WTC11 (cell line): ENCODE measurements around the gene COPE. TPM values are rescaled to one million over a fixed set of nuclear protein-coding genes. Genes with fewer than 3 reads are reported as not detected.

ENCODE experiments used
- ATAC-seq: fragments of 200-7000 bp; cut with Tn5 transposase; 2 replicates; pipeline ENCODE4 v1.10.0; 2021; ENCODE audit warnings: mild to moderate bottlenecking, moderate library complexity
- CTCF ChIA-PET: fragments of 300-600 bp; sonication (Branson Sonifier 250); formaldehyde crosslinking; loops from one replicate; lab custom pipeline; 2021; ENCODE audit warnings: antibody characterized with exemption; lab: Charles Lee
- POLR2A ChIA-PET: fragments of 350-600 bp; sonication (Branson Sonifier 250); formaldehyde crosslinking; loops from one replicate; lab custom pipeline; 2021; ENCODE audit warnings: antibody characterized with exemption; lab: Charles Lee
- DNase-seq: peaks from one replicate; pipeline ENCODE4 v3.0.0; 2021; ENCODE audit warnings: low spot score
- H3K27ac Mint-ChIP-seq: 2 replicates; pipeline ENCODE4 v1.8.0; 2021; ENCODE audit warnings: mixed read lengths
- H3K27me3 Mint-ChIP-seq: 2 replicates; pipeline ENCODE4 v1.8.0; 2021; ENCODE audit warnings: low read depth, mild to moderate bottlenecking, moderate library complexity, mixed read lengths
- H3K36me3 Mint-ChIP-seq: 2 replicates; pipeline ENCODE4 v1.8.0; 2021; ENCODE audit warnings: mixed read lengths
- H3K4me1 Mint-ChIP-seq: 2 replicates; pipeline ENCODE4 v1.8.0; 2022; ENCODE audit warnings: mixed read lengths
- H3K4me3 Mint-ChIP-seq: 2 replicates; pipeline ENCODE4 v1.8.0; 2021; ENCODE audit warnings: mild to moderate bottlenecking, moderate library complexity, mixed read lengths
- H3K9me3 Mint-ChIP-seq: 2 replicates; pipeline ENCODE4 v1.8.0; 2021; ENCODE audit warnings: mixed read lengths
- EMX1 ChIP-seq: fragments of 250-450 bp; sonication (Bioruptor Pico); IDR thresholded peaks from 2 replicates; pipeline ENCODE4 v1.8.0; 2021; ENCODE audit warnings: mild to moderate bottlenecking
- FOXK1 ChIP-seq: sonication (generic); formaldehyde crosslinking; IDR thresholded peaks from 2 replicates; pipeline ENCODE4 v1.8.0; 2022; ENCODE audit warnings: mild to moderate bottlenecking, moderate library complexity, missing genetic modification reagents
- PRRX2 ChIP-seq: fragments of 250-450 bp; sonication (Bioruptor Pico); IDR thresholded peaks from 2 replicates; pipeline ENCODE4 v1.8.0; 2021; ENCODE audit warnings: mild to moderate bottlenecking
- SOX15 ChIP-seq: fragments of 250-450 bp; sonication (Bioruptor Pico); IDR thresholded peaks from 2 replicates; pipeline ENCODE4 v1.9.0; 2021; ENCODE audit warnings: mild to moderate bottlenecking
- ZNF219 ChIP-seq: sonication (generic); formaldehyde crosslinking; IDR thresholded peaks from 2 replicates; pipeline ENCODE4 v1.8.0; 2023; ENCODE audit warnings: missing genetic modification reagents, mild to moderate bottlenecking, borderline replicate concordance
- ZNF232 ChIP-seq: sonication (generic); formaldehyde crosslinking; IDR thresholded peaks from 2 replicates; pipeline ENCODE4 v1.8.0; 2022; ENCODE audit warnings: mild to moderate bottlenecking, missing genetic modification reagents
- ZNF317 ChIP-seq: sonication (generic); formaldehyde crosslinking; IDR thresholded peaks from 2 replicates; pipeline ENCODE4 v1.8.1; 2023; ENCODE audit warnings: low read depth, mild to moderate bottlenecking, moderate library complexity, missing genetic modification reagents, borderline replicate concordance
- ZNF423 ChIP-seq: fragments of 250-450 bp; sonication (Bioruptor Pico); IDR thresholded peaks from 2 replicates; pipeline ENCODE4 v2.1.2; 2022; ENCODE audit warnings: mild to moderate bottlenecking, moderate library complexity
- total RNA-seq: library from RNA; stranded (reverse); gene quantifications from 3 replicates; pipeline ENCODE4 v1.2.3, GENCODE V29; 2021
- TF ChIP-seq, protein P1 (sequence below): sonication (generic); formaldehyde crosslinking; IDR thresholded peaks from 2 replicates; pipeline ENCODE4 v1.8.1; 2023; ENCODE audit warnings: mild to moderate bottlenecking, missing genetic modification reagents
- TF ChIP-seq, protein P2 (sequence below): fragments of 250-450 bp; sonication (Bioruptor Pico); IDR thresholded peaks from 2 replicates; pipeline ENCODE4 v1.9.0; 2021; ENCODE audit warnings: mild to moderate bottlenecking
- TF ChIP-seq, protein P3 (sequence below): sonication (generic); formaldehyde crosslinking; IDR thresholded peaks from 2 replicates; pipeline ENCODE4 v1.8.0; 2023; ENCODE audit warnings: missing genetic modification reagents, mild to moderate bottlenecking, borderline replicate concordance
- TF ChIP-seq, protein P4 (sequence below): fragments of 250-450 bp; sonication (Bioruptor Pico); IDR thresholded peaks from 2 replicates; pipeline ENCODE4 v1.9.0; 2021; ENCODE audit warnings: mild to moderate bottlenecking, borderline replicate concordance
- TF ChIP-seq, protein P5 (sequence below): sonication (generic); formaldehyde crosslinking; IDR thresholded peaks from 2 replicates; pipeline ENCODE4 v1.8.0; 2022; ENCODE audit warnings: mild to moderate bottlenecking, missing genetic modification reagents

The COPE gene
- total RNA-seq, 1 experiment from 2014 or later: 228 TPM

DNA sequence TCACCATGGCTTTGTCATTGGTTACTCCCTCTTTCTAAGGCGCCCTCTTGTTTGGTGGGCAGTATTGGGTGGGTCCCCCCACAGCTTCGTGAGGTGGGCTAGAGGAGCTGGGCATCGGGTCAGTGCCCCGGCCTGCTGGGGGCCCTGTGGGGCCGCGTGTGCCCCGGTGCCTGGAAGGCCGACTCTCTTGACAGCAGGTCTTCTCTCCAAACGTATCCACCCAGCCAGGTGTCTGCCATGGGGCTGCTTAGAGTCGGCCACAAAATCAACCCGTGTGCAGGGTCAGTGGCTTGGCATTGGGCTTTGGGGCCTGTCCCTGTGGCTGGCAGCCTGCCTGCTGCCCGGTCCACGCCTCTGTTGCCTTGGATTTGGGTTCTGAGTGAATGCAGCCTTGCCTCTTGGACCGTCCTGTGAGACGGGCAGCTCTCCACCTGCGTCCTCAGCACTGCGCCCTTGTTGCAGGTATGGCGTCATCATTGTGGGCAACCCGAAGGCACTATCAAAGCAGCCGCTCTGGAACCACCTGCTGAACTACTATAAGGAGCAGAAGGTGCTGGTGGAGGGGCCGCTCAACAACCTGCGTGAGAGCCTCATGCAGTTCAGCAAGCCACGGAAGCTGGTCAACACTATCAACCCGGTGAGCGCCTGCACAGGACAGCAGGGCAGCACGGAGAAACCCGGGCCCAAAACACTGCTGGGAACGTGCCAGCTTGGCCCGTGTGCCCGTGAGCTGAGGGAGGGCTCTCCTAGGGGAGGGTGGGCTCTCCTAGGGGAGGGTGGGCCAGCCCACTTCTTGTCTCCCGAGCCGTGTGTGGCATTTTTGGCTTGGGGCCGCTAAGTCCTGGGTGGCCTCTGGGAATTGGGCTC is 56.0 kb downstream of the COPE start:
- CTCF ChIA-PET: interaction anchor here (0.5 to 3.0 kb wide), 5 partner anchors 9 to 401 kb away, joined by 3 to 14 read pairs (median 4); no protein-coding TSS in a partner anchor

More for the DNA sequence above, 56.0 kb downstream of the COPE start:
- H3K27ac Mint-ChIP-seq: no peak overlapping the region
- H3K4me3 Mint-ChIP-seq: no peak overlapping the region
- peaks cover 46% of the 10 kb centered on the region for H3K36me3 Mint-ChIP-seq
- POLR2A ChIA-PET: no interaction called here
- no peaks in the 10 kb centered on the region for H3K9me3 Mint-ChIP-seq
- H3K27me3 Mint-ChIP-seq: no peaks in the 10 kb centered on the region
- H3K4me1 Mint-ChIP-seq: 0 out of 2 replicates have a peak, but pooled peaks cover 6% of the 10 kb centered on the region
- TF ChIP-seq, protein P1, sequence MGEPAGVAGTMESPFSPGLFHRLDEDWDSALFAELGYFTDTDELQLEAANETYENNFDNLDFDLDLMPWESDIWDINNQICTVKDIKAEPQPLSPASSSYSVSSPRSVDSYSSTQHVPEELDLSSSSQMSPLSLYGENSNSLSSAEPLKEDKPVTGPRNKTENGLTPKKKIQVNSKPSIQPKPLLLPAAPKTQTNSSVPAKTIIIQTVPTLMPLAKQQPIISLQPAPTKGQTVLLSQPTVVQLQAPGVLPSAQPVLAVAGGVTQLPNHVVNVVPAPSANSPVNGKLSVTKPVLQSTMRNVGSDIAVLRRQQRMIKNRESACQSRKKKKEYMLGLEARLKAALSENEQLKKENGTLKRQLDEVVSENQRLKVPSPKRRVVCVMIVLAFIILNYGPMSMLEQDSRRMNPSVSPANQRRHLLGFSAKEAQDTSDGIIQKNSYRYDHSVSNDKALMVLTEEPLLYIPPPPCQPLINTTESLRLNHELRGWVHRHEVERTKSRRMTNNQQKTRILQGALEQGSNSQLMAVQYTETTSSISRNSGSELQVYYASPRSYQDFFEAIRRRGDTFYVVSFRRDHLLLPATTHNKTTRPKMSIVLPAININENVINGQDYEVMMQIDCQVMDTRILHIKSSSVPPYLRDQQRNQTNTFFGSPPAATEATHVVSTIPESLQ (CRISPR knock-in tag): no peak
- TF ChIP-seq EMX1 (CRISPR knock-in tag) (no peak), ZNF423 (no peak), ZNF317 (no peak), ZNF232 (CRISPR knock-in tag) (no peak), FOXK1 (CRISPR knock-in tag) (no peak), SOX15 (CRISPR knock-in tag) (no peak), PRRX2 (no peak), ZNF219 (CRISPR knock-in tag) (no peak)
- TF ChIP-seq, protein P2, sequence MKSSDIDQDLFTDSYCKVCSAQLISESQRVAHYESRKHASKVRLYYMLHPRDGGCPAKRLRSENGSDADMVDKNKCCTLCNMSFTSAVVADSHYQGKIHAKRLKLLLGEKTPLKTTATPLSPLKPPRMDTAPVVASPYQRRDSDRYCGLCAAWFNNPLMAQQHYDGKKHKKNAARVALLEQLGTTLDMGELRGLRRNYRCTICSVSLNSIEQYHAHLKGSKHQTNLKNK: no peak
- TF ChIP-seq, protein P3, sequence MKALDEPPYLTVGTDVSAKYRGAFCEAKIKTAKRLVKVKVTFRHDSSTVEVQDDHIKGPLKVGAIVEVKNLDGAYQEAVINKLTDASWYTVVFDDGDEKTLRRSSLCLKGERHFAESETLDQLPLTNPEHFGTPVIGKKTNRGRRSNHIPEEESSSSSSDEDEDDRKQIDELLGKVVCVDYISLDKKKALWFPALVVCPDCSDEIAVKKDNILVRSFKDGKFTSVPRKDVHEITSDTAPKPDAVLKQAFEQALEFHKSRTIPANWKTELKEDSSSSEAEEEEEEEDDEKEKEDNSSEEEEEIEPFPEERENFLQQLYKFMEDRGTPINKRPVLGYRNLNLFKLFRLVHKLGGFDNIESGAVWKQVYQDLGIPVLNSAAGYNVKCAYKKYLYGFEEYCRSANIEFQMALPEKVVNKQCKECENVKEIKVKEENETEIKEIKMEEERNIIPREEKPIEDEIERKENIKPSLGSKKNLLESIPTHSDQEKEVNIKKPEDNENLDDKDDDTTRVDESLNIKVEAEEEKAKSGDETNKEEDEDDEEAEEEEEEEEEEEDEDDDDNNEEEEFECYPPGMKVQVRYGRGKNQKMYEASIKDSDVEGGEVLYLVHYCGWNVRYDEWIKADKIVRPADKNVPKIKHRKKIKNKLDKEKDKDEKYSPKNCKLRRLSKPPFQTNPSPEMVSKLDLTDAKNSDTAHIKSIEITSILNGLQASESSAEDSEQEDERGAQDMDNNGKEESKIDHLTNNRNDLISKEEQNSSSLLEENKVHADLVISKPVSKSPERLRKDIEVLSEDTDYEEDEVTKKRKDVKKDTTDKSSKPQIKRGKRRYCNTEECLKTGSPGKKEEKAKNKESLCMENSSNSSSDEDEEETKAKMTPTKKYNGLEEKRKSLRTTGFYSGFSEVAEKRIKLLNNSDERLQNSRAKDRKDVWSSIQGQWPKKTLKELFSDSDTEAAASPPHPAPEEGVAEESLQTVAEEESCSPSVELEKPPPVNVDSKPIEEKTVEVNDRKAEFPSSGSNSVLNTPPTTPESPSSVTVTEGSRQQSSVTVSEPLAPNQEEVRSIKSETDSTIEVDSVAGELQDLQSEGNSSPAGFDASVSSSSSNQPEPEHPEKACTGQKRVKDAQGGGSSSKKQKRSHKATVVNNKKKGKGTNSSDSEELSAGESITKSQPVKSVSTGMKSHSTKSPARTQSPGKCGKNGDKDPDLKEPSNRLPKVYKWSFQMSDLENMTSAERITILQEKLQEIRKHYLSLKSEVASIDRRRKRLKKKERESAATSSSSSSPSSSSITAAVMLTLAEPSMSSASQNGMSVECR (CRISPR knock-in tag): no peak
- TF ChIP-seq, protein P4, sequence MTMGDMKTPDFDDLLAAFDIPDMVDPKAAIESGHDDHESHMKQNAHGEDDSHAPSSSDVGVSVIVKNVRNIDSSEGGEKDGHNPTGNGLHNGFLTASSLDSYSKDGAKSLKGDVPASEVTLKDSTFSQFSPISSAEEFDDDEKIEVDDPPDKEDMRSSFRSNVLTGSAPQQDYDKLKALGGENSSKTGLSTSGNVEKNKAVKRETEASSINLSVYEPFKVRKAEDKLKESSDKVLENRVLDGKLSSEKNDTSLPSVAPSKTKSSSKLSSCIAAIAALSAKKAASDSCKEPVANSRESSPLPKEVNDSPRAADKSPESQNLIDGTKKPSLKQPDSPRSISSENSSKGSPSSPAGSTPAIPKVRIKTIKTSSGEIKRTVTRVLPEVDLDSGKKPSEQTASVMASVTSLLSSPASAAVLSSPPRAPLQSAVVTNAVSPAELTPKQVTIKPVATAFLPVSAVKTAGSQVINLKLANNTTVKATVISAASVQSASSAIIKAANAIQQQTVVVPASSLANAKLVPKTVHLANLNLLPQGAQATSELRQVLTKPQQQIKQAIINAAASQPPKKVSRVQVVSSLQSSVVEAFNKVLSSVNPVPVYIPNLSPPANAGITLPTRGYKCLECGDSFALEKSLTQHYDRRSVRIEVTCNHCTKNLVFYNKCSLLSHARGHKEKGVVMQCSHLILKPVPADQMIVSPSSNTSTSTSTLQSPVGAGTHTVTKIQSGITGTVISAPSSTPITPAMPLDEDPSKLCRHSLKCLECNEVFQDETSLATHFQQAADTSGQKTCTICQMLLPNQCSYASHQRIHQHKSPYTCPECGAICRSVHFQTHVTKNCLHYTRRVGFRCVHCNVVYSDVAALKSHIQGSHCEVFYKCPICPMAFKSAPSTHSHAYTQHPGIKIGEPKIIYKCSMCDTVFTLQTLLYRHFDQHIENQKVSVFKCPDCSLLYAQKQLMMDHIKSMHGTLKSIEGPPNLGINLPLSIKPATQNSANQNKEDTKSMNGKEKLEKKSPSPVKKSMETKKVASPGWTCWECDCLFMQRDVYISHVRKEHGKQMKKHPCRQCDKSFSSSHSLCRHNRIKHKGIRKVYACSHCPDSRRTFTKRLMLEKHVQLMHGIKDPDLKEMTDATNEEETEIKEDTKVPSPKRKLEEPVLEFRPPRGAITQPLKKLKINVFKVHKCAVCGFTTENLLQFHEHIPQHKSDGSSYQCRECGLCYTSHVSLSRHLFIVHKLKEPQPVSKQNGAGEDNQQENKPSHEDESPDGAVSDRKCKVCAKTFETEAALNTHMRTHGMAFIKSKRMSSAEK (CRISPR knock-in tag): no peak
- TF ChIP-seq, protein P5, sequence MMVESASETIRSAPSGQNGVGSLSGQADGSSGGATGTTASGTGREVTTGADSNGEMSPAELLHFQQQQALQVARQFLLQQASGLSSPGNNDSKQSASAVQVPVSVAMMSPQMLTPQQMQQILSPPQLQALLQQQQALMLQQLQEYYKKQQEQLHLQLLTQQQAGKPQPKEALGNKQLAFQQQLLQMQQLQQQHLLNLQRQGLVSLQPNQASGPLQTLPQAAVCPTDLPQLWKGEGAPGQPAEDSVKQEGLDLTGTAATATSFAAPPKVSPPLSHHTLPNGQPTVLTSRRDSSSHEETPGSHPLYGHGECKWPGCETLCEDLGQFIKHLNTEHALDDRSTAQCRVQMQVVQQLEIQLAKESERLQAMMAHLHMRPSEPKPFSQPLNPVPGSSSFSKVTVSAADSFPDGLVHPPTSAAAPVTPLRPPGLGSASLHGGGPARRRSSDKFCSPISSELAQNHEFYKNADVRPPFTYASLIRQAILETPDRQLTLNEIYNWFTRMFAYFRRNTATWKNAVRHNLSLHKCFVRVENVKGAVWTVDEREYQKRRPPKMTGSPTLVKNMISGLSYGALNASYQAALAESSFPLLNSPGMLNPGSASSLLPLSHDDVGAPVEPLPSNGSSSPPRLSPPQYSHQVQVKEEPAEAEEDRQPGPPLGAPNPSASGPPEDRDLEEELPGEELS (CRISPR knock-in tag): no peak
- ATAC-seq (no peak), DNase-seq (no peak)
